HepG2 (cell line): ENCODE data around the gene TRMT1. TPM values are rescaled to one million over a fixed set of nuclear protein-coding genes. Genes with fewer than 3 reads are reported as not detected.

Experiments used
- ATAC-seq: fragments of 200-7000 bp; cut with Tn5 transposase; 3 replicates; pipeline ENCODE4 v1.9.1; 2020; ENCODE audit warnings: mild to moderate bottlenecking, moderate library complexity
- BruUV-seq: library from RNA; stranded (reverse); fragments of 400-500 nt; replicated peaks from 2 replicates; lab custom pipeline; 2021; lab: Mats Ljungman, UMichigan
- CTCF ChIA-PET: fragments of 300-600 bp; formaldehyde crosslinking; extraction: SDS; loops from one replicate; lab custom pipeline; 2021; ENCODE audit warnings: low total read pairs, inconsistent platforms, low intra/inter-chr PET ratio; lab: Yijun Ruan, JAX
- POLR2A ChIA-PET: fragments of 350-600 bp; sonication (Branson Sonifier 250); formaldehyde crosslinking; loops from one replicate; lab custom pipeline; 2020; ENCODE audit warnings: antibody characterized with exemption, inconsistent platforms; lab: Yijun Ruan, JAX
- DNase-seq: peaks from one replicate; pipeline ENCODE4 v3.0.0-alpha.2; 2015; ENCODE audit warnings: low spot score
- FAIRE-seq: peaks from 3 replicates; lab custom pipeline; 2011; peaks lifted over from hg19 to GRCh38; lab: Jason Lieb, UNC
- H2AFZ ChIP-seq: one replicate; pipeline ENCODE4 v1.6.1; 2011; ENCODE audit warnings: low read length, inconsistent platforms
- H3K27ac ChIP-seq: fragments of 300-600 bp; 3 replicates; pipeline ENCODE4 v1.8.0; 2011; ENCODE audit warnings: mixed run types, mild to moderate bottlenecking, mixed read lengths, low read length, inconsistent platforms; ENCODE audit not compliant: insufficient read depth; ENCODE audit errors: extremely low read length
- H3K27me3 ChIP-seq, 2 experiments: fragments of 200-600 bp in 1 of 2; 2 replicates in 1 of 2; 3 replicates in 1 of 2; pipeline versions ENCODE4 v1.6.0 to v1.8.0; 2011; ENCODE audit warnings: low read length in 2 of 2, mild to moderate bottlenecking in 2 of 2, moderate library complexity in 2 of 2, inconsistent platforms in 1 of 2; ENCODE audit not compliant: insufficient read depth in 2 of 2, control insufficient read depth in 1 of 2
- H3K36me3 ChIP-seq, 2 experiments: fragments of 200-600 bp in 1 of 2; replicated peaks in 1 of 2; 2 replicates in 1 of 2; 3 replicates in 1 of 2; pipeline versions ENCODE4 v1.5.1 to v1.8.0; 2011; ENCODE audit warnings: low read length in 2 of 2, inconsistent platforms in 1 of 2; ENCODE audit not compliant: insufficient read depth in 2 of 2, control insufficient read depth in 1 of 2
- H3K4me1 ChIP-seq: 2 replicates; pipeline ENCODE4 v1.5.1; 2012; ENCODE audit warnings: low read length, inconsistent platforms; ENCODE audit not compliant: insufficient read depth
- H3K4me2 ChIP-seq: 2 replicates; pipeline ENCODE4 v1.6.0; 2011; ENCODE audit warnings: low read depth, low read length, inconsistent platforms
- H3K4me3 ChIP-seq, 3 experiments: fragments of 200-600 bp in 1 of 3; sonication (generic), shearing (Covaris generic) in 1 of 3; replicated peaks in 1 of 3; 2 replicates each; pipeline ENCODE4 v1.5.1; 2011 to 2016; ENCODE audit warnings: low read length in 3 of 3, inconsistent platforms in 2 of 3, low read depth in 2 of 3, mild to moderate bottlenecking in 2 of 3, control low read depth in 1 of 3, mixed read lengths in 1 of 3; ENCODE audit not compliant: insufficient read depth in 1 of 3
- H3K79me2 ChIP-seq: one replicate; pipeline ENCODE4 v1.6.1; 2011; ENCODE audit warnings: low read length, inconsistent platforms; ENCODE audit not compliant: insufficient read depth
- H3K9ac ChIP-seq: 2 replicates; pipeline ENCODE4 v1.6.0; 2011; ENCODE audit warnings: mild to moderate bottlenecking, low read depth, low read length, inconsistent platforms; ENCODE audit not compliant: insufficient read depth
- H3K9me3 ChIP-seq: 2 replicates; pipeline ENCODE4 v1.5.1; 2012; ENCODE audit warnings: mild to moderate bottlenecking, low read length
- H4K20me1 ChIP-seq: 2 replicates; pipeline ENCODE4 v1.6.0; 2011; ENCODE audit warnings: inconsistent platforms, mild to moderate bottlenecking, low read length, moderate library complexity; ENCODE audit not compliant: insufficient read depth
- AGO2 ChIP-seq: fragments of 200-400 bp; formaldehyde crosslinking; optimal IDR thresholded peaks from 2 replicates; pipeline ENCODE3; 2017; ENCODE audit warnings: mild to moderate bottlenecking, low read depth, low read length, moderate library complexity
- ASH2L ChIP-seq: fragments of 300-600, 200-600 bp; sonication (generic); IDR thresholded peaks from 2 replicates; pipeline ENCODE4 v1.7.0; 2017; ENCODE audit warnings: low read depth, mild to moderate bottlenecking, moderate library complexity, mixed read lengths, low read length; ENCODE audit not compliant: insufficient read length
- CHD2 ChIP-seq: IDR thresholded peaks from 2 replicates; pipeline ENCODE4 v1.6.1; 2011; ENCODE audit warnings: low read depth, low read length, improper control_type of control experiment
- FOSL2 ChIP-seq: sonication (generic); formaldehyde crosslinking; IDR thresholded peaks from 2 replicates; pipeline ENCODE4 v1.4.0; 2020; ENCODE audit warnings: missing genetic modification reagents
- HOXA3 ChIP-seq: sonication (generic); formaldehyde crosslinking; IDR thresholded peaks from 2 replicates; pipeline ENCODE4 v1.5.0; 2020; ENCODE audit warnings: missing genetic modification reagents
- IRX3 ChIP-seq: sonication (generic); formaldehyde crosslinking; IDR thresholded peaks from 2 replicates; pipeline ENCODE4 v1.8.1; 2023; ENCODE audit warnings: mild to moderate bottlenecking, low read depth, missing genetic modification reagents, borderline replicate concordance
- MED13 ChIP-seq: sonication (generic); formaldehyde crosslinking; IDR thresholded peaks from 2 replicates; pipeline ENCODE4 v1.5.0; 2020; ENCODE audit warnings: missing genetic modification reagents
- PITX1 ChIP-seq: sonication (generic); formaldehyde crosslinking; IDR thresholded peaks from 2 replicates; pipeline ENCODE4 v1.5.1; 2020; ENCODE audit warnings: mild to moderate bottlenecking, missing genetic modification reagents
- POGK ChIP-seq: sonication (generic); formaldehyde crosslinking; conservative IDR thresholded peaks from 2 replicates; pipeline ENCODE4 v1.8.0; 2022; ENCODE audit warnings: mild to moderate bottlenecking, moderate library complexity, missing genetic modification reagents
- REL ChIP-seq: sonication (generic); formaldehyde crosslinking; conservative IDR thresholded peaks from 2 replicates; pipeline ENCODE4 v1.8.0; 2022; ENCODE audit warnings: mild to moderate bottlenecking, missing genetic modification reagents, moderate library complexity
- SRY ChIP-seq: sonication (generic); formaldehyde crosslinking; IDR thresholded peaks from 2 replicates; pipeline ENCODE4 v1.8.0; 2022; ENCODE audit warnings: mild to moderate bottlenecking, missing genetic modification reagents
- SUZ12 ChIP-seq: fragments of 150-350 bp; IDR thresholded peaks from 2 replicates; pipeline ENCODE4 v1.6.1; 2014; ENCODE audit warnings: low read depth, low read length
- THAP7 ChIP-seq: sonication (generic); formaldehyde crosslinking; IDR thresholded peaks from 2 replicates; pipeline ENCODE4 v1.8.1; 2023; ENCODE audit warnings: mild to moderate bottlenecking, missing genetic modification reagents
- TSC22D2 ChIP-seq: sonication (generic); formaldehyde crosslinking; IDR thresholded peaks from 2 replicates; pipeline ENCODE4 v1.5.1; 2020; ENCODE audit warnings: missing genetic modification reagents, mild to moderate bottlenecking, borderline replicate concordance
- ZNF18 ChIP-seq: sonication (generic); formaldehyde crosslinking; IDR thresholded peaks from 2 replicates; pipeline ENCODE4 v1.8.0; 2022; ENCODE audit warnings: mild to moderate bottlenecking, missing genetic modification reagents; ENCODE audit not compliant: insufficient replicate concordance
- ZNF317 ChIP-seq: sonication (generic); formaldehyde crosslinking; IDR thresholded peaks from 2 replicates; pipeline ENCODE4 v1.5.0; 2020; ENCODE audit warnings: mild to moderate bottlenecking, missing genetic modification reagents
- ZNF383 ChIP-seq: sonication (generic); formaldehyde crosslinking; IDR thresholded peaks from 2 replicates; pipeline ENCODE4 v1.4.0; 2020; ENCODE audit warnings: missing genetic modification reagents, mild to moderate bottlenecking, borderline replicate concordance
- ZNF556 ChIP-seq: sonication (generic); formaldehyde crosslinking; IDR thresholded peaks from 2 replicates; pipeline ENCODE4 v1.4.0; 2020; ENCODE audit warnings: mild to moderate bottlenecking, missing genetic modification reagents, borderline replicate concordance
- ZNF562 ChIP-seq: sonication (generic); formaldehyde crosslinking; IDR thresholded peaks from 2 replicates; pipeline ENCODE4 v1.8.0; 2022; ENCODE audit warnings: missing genetic modification reagents, borderline replicate concordance
- WGBS: methylation state at CpG from one replicate; pipeline ENCODE4 v1.1.6; 2017; ENCODE audit warnings: low lambda C conversion rate; 5-methylcytosine and 5-hydroxymethylcytosine counted together
- in situ Hi-C: cut with HindIII; loops from 2 replicates; pipeline ENCODE4 v1.10.0; 2017; ENCODE audit warnings: low pct_unique_long_range_greater_than_20kb; ENCODE audit not compliant: extremely low pct_ligation_motif_present
- intact Hi-C: fragments of 100-400 bp; cut with micrococcal nuclease; formaldehyde crosslinking; loops from one replicate; pipeline ENCODE4 v1.10.0; 2022; ENCODE audit not compliant: unreplicated experiment
- polyA plus RNA-seq, 8 experiments: library from polyadenylated mRNA; depleted of rRNA in 3 of 8; stranded (reverse) in 7 of 8; unstranded in 1 of 8; fragments of >200 nt; fragmentation: Illumina TruSeq in 4 of 8; extraction: Trizol in 4 of 8; gene quantifications; 2 replicates each; pipeline versions ENCODE4 v1.2.1 to v1.2.3, GENCODE V29; 2011 to 2016; ENCODE audit warnings: low read depth in 4 of 8, missing spikeins in 1 of 8, mixed read lengths in 1 of 8; ENCODE audit not compliant: insufficient read depth in 1 of 8
- total RNA-seq, 5 experiments: library from RNA; depleted of rRNA; stranded (reverse); fragments of >200 nt; fragmentation: Illumina TruSeq; extraction: Trizol; gene quantifications; 2 replicates each; pipeline ENCODE4 v1.2.3, GENCODE V29; 2016; ENCODE audit warnings: low read depth in 1 of 5

The TRMT1 gene
- total and polyA plus RNA-seq, 2 of the 13 experiments (the other 11 are each of a cell fraction or from before 2014, with no cell fraction given): 35.5 to 44.1 TPM

GRCh38 chr19:13163609-13164342 lies 47.2 kb upstream of the TRMT1 start:
- H3K4me2 ChIP-seq: peak overlapping the region; percentile 100
- peak; percentile 60 for DNase-seq
- H3K79me2 ChIP-seq: no peaks in the 10 kb centered on the region
- peak; percentile 28 for ATAC-seq
- peak overlapping the region; percentile 97 for H3K9ac ChIP-seq
- no peaks in the 10 kb centered on the region for H3K27me3 ChIP-seq
- intact Hi-C loops (no loop called here), in situ Hi-C loops (no loop called here)
- no TSS peak for BruUV-seq
- no peak overlapping the region for H2AFZ ChIP-seq
- peak overlapping the region; percentile 63 to 81 (median 64) for H3K4me3 ChIP-seq
- no peak for FAIRE-seq
- POLR2A ChIA-PET: interaction anchor here (0.6 to 10.2 kb wide), 22 partner anchors 7 to 891 kb away, joined by 3 to 108 read pairs (median 4); partner anchors contain the start of genes IER2, NACC1, STX10 and TRMT1
- H3K36me3 ChIP-seq: no peaks in the 10 kb centered on the region
- CTCF ChIA-PET: no interaction called here
- no peaks in the 10 kb centered on the region for H3K9me3 ChIP-seq
- no peaks in the 10 kb centered on the region for H4K20me1 ChIP-seq
- peak overlapping the region; percentile 99 for H3K27ac ChIP-seq
- WGBS: 0% methylated on average over 7 of the region's 20 CpGs
- peaks cover 61% of the 10 kb centered on the region for H3K4me1 ChIP-seq
- no peak; the same call in 1 of the 2 replicates for TF ChIP-seq CHD2
- no peak for TF ChIP-seq IRX3 (CRISPR knock-in tag)
- no peak for TF ChIP-seq ASH2L
- no peak for TF ChIP-seq ZNF383
- TF ChIP-seq TSC22D2 (CRISPR knock-in tag): no peak
- peak; percentile 30; the same call in 1 of the 2 replicates for TF ChIP-seq FOSL2 (CRISPR knock-in tag)
- TF ChIP-seq ZNF556 (CRISPR knock-in tag): no peak
- no peak for TF ChIP-seq MED13 (CRISPR knock-in tag)
- TF ChIP-seq HOXA3: no peak
- TF ChIP-seq THAP7 (CRISPR knock-in tag): no peak
- peak; percentile 17; the same call in 1 of the 2 replicates for TF ChIP-seq REL (CRISPR knock-in tag)
- TF ChIP-seq PITX1 (CRISPR knock-in tag): 0 out of 2 replicates have a peak, but pooled peaks have one; percentile 11
- TF ChIP-seq SRY: peak; percentile 81
- no peak for TF ChIP-seq SUZ12
- TF ChIP-seq AGO2: peak; percentile 82
- no peak for TF ChIP-seq ZNF18 (CRISPR knock-in tag)
- no peak for TF ChIP-seq POGK
- no peak for TF ChIP-seq ZNF562 (CRISPR knock-in tag)
- TF ChIP-seq ZNF317: 0 out of 2 replicates have a peak, but pooled peaks have one; percentile 9
